HepG2 (cell line): ENCODE data around the gene SLC25A18. TPM values are rescaled to one million over a fixed set of nuclear protein-coding genes. Genes with fewer than 3 reads are reported as not detected.

Experiments used
- CREM ChIP-seq, 2 experiments: sonication (generic) in 1 of 2; formaldehyde crosslinking in 1 of 2; IDR thresholded peaks; 2 replicates each; pipeline versions ENCODE4 v1.4.0 to v1.6.1; 2016 to 2020; ENCODE audit warnings: antibody characterized with exemption in 1 of 2, mild to moderate bottlenecking in 1 of 2, missing genetic modification reagents in 1 of 2
- DNMT1 ChIP-seq: sonication (generic); formaldehyde crosslinking; IDR thresholded peaks from 2 replicates; pipeline ENCODE4 v1.5.1; 2020; ENCODE audit warnings: mild to moderate bottlenecking, missing genetic modification reagents
- FOXA3 ChIP-seq: IDR thresholded peaks from 2 replicates; pipeline ENCODE4 v1.6.1; 2016; ENCODE audit warnings: missing genetic modification reagents, missing compliant biosample characterization
- FUBP1 ChIP-seq: sonication (generic); formaldehyde crosslinking; IDR thresholded peaks from 2 replicates; pipeline ENCODE4 v1.5.1; 2020; ENCODE audit warnings: missing genetic modification reagents, mild to moderate bottlenecking, borderline replicate concordance
- GPN1 ChIP-seq: sonication (generic); formaldehyde crosslinking; IDR thresholded peaks from 2 replicates; pipeline ENCODE4 v1.5.1; 2020; ENCODE audit warnings: missing genetic modification reagents, borderline replicate concordance
- TCF7L2 ChIP-seq: IDR thresholded peaks from 2 replicates; pipeline ENCODE4 v1.6.1; 2011; ENCODE audit warnings: mild to moderate bottlenecking, low read depth, low read length, moderate library complexity
- THAP11 ChIP-seq: IDR thresholded peaks from 2 replicates; pipeline ENCODE4 v1.6.1; 2016; ENCODE audit warnings: missing biosample characterization, missing genetic modification reagents
- XBP1 ChIP-seq: sonication (generic); formaldehyde crosslinking; IDR thresholded peaks from 2 replicates; pipeline ENCODE4 v1.5.0; 2020; ENCODE audit warnings: missing genetic modification reagents
- ZNF12 ChIP-seq: sonication (generic); formaldehyde crosslinking; IDR thresholded peaks from 2 replicates; pipeline ENCODE4 v1.5.0; 2020; ENCODE audit warnings: missing genetic modification reagents
- ZNF136 ChIP-seq: sonication (generic); formaldehyde crosslinking; IDR thresholded peaks from 2 replicates; pipeline ENCODE4 v1.8.1; 2022; ENCODE audit warnings: low read depth, mild to moderate bottlenecking, moderate library complexity, missing genetic modification reagents
- ZNF17 ChIP-seq: sonication (generic); formaldehyde crosslinking; IDR thresholded peaks from 2 replicates; pipeline ENCODE4 v1.5.0; 2020; ENCODE audit warnings: mild to moderate bottlenecking, missing genetic modification reagents
- ZNF431 ChIP-seq: sonication (generic); formaldehyde crosslinking; IDR thresholded peaks from 2 replicates; pipeline ENCODE4 v1.9.0; 2022; ENCODE audit warnings: missing genetic modification reagents, low read depth, mild to moderate bottlenecking, borderline replicate concordance
- polyA plus RNA-seq, 8 experiments: library from polyadenylated mRNA; depleted of rRNA in 3 of 8; stranded (reverse) in 7 of 8; unstranded in 1 of 8; fragments of >200 nt; fragmentation: Illumina TruSeq in 4 of 8; extraction: Trizol in 4 of 8; gene quantifications; 2 replicates each; pipeline versions ENCODE4 v1.2.1 to v1.2.3, GENCODE V29; 2011 to 2016; ENCODE audit warnings: low read depth in 4 of 8, missing spikeins in 1 of 8, mixed read lengths in 1 of 8; ENCODE audit not compliant: insufficient read depth in 1 of 8
- total RNA-seq, 5 experiments: library from RNA; depleted of rRNA; stranded (reverse); fragments of >200 nt; fragmentation: Illumina TruSeq; extraction: Trizol; gene quantifications; 2 replicates each; pipeline ENCODE4 v1.2.3, GENCODE V29; 2016; ENCODE audit warnings: low read depth in 1 of 5
- TF ChIP-seq, protein P1 (sequence below): IDR thresholded peaks from 2 replicates; pipeline ENCODE4 v1.4.0; 2020; ENCODE audit warnings: mild to moderate bottlenecking, missing genetic modification reagents
- TF ChIP-seq, protein P2 (sequence below): sonication (generic); formaldehyde crosslinking; IDR thresholded peaks from 2 replicates; pipeline ENCODE4 v1.4.0; 2020; ENCODE audit warnings: missing genetic modification reagents, borderline replicate concordance

The SLC25A18 gene
- total and polyA plus RNA-seq, 2 of the 13 experiments (the other 11 are each of a cell fraction or from before 2014, with no cell fraction given): 0.28 to 0.75 TPM

GRCh38 chr22:17562906-17563870 is at the start of gene SLC25A18 (continued):
- TF ChIP-seq, protein P1, sequence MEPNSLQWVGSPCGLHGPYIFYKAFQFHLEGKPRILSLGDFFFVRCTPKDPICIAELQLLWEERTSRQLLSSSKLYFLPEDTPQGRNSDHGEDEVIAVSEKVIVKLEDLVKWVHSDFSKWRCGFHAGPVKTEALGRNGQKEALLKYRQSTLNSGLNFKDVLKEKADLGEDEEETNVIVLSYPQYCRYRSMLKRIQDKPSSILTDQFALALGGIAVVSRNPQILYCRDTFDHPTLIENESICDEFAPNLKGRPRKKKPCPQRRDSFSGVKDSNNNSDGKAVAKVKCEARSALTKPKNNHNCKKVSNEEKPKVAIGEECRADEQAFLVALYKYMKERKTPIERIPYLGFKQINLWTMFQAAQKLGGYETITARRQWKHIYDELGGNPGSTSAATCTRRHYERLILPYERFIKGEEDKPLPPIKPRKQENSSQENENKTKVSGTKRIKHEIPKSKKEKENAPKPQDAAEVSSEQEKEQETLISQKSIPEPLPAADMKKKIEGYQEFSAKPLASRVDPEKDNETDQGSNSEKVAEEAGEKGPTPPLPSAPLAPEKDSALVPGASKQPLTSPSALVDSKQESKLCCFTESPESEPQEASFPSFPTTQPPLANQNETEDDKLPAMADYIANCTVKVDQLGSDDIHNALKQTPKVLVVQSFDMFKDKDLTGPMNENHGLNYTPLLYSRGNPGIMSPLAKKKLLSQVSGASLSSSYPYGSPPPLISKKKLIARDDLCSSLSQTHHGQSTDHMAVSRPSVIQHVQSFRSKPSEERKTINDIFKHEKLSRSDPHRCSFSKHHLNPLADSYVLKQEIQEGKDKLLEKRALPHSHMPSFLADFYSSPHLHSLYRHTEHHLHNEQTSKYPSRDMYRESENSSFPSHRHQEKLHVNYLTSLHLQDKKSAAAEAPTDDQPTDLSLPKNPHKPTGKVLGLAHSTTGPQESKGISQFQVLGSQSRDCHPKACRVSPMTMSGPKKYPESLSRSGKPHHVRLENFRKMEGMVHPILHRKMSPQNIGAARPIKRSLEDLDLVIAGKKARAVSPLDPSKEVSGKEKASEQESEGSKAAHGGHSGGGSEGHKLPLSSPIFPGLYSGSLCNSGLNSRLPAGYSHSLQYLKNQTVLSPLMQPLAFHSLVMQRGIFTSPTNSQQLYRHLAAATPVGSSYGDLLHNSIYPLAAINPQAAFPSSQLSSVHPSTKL (CRISPR knock-in tag): peak; percentile 77
- TF ChIP-seq ZNF136 (CRISPR knock-in tag) (no peak), ZNF17 (CRISPR knock-in tag) (no peak), FUBP1 (CRISPR knock-in tag) (no peak), TCF7L2 (no peak), DNMT1 (CRISPR knock-in tag) (no peak), XBP1 (no peak), ZNF431 (CRISPR knock-in tag) (no peak), THAP11 (CRISPR knock-in tag) (0 out of 2 replicates have a peak, but pooled peaks have one; percentile 18), CREM (IDR thresholded peaks at IDR 0.05) (peak; percentile 41; the same call in 1 of the 2 replicates), CREM (CRISPR knock-in tag; IDR thresholded peaks at IDR 0.05) (no peak), FOXA3 (CRISPR knock-in tag) (no peak), GPN1 (CRISPR knock-in tag) (no peak), ZNF12 (peak; percentile 67; the same call in 1 of the 2 replicates)
- TF ChIP-seq, protein P2, sequence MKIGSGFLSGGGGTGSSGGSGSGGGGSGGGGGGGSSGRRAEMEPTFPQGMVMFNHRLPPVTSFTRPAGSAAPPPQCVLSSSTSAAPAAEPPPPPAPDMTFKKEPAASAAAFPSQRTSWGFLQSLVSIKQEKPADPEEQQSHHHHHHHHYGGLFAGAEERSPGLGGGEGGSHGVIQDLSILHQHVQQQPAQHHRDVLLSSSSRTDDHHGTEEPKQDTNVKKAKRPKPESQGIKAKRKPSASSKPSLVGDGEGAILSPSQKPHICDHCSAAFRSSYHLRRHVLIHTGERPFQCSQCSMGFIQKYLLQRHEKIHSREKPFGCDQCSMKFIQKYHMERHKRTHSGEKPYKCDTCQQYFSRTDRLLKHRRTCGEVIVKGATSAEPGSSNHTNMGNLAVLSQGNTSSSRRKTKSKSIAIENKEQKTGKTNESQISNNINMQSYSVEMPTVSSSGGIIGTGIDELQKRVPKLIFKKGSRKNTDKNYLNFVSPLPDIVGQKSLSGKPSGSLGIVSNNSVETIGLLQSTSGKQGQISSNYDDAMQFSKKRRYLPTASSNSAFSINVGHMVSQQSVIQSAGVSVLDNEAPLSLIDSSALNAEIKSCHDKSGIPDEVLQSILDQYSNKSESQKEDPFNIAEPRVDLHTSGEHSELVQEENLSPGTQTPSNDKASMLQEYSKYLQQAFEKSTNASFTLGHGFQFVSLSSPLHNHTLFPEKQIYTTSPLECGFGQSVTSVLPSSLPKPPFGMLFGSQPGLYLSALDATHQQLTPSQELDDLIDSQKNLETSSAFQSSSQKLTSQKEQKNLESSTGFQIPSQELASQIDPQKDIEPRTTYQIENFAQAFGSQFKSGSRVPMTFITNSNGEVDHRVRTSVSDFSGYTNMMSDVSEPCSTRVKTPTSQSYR (CRISPR knock-in tag): 0 out of 2 replicates have a peak, but pooled peaks have one; percentile 46
